ENCODE measurements around the gene KCNG2. TPM values are rescaled to one million over a fixed set of nuclear protein-coding genes. Genes with fewer than 3 reads are reported as not detected.

The KCNG2 gene
- total and polyA plus RNA-seq, 3 experiments from 2014 or later = not detected

GRCh38 chr18:79855147-79855933, 57.6 kb downstream of the KCNG2 start:
- no peak overlapping the region for H3K4me3 ChIP-seq (ENCODE audit: low read length)
- Mint-ChIP-seq H3K27me3 (peaks cover 7 to 21% of the 10 kb centered on the region in 2 donors), H3K9me3 (no peaks in the 10 kb centered on the region), H3K27ac (no peak overlapping the region), H3K4me1 (peaks cover 0 to 6% (median 5%) of the 10 kb centered on the region in 3 donors), H3K36me3 (no peaks in the 10 kb centered on the region), H3K4me3 (no peak overlapping the region)
- H3K36me3 ChIP-seq (ENCODE audit: insufficient read depth, low read length) = no peaks in the 10 kb centered on the region
- no peaks in the 10 kb centered on the region for H3K27me3 ChIP-seq (ENCODE audit: insufficient read depth, low read length, poor library complexity, severe bottlenecking)
- H3K9me3 ChIP-seq (ENCODE audit: low read length) = no peaks in the 10 kb centered on the region
- ChIA-PET POLR2A (no interaction called here), CTCF (no interaction called here)
- DNase-seq = no peak
- H3K4me1 ChIP-seq (ENCODE audit: insufficient read depth, low read length) = peaks cover 4% of the 10 kb centered on the region
- H3K27ac ChIP-seq (ENCODE audit: low read depth, low read length) = no peak overlapping the region

DNA sequence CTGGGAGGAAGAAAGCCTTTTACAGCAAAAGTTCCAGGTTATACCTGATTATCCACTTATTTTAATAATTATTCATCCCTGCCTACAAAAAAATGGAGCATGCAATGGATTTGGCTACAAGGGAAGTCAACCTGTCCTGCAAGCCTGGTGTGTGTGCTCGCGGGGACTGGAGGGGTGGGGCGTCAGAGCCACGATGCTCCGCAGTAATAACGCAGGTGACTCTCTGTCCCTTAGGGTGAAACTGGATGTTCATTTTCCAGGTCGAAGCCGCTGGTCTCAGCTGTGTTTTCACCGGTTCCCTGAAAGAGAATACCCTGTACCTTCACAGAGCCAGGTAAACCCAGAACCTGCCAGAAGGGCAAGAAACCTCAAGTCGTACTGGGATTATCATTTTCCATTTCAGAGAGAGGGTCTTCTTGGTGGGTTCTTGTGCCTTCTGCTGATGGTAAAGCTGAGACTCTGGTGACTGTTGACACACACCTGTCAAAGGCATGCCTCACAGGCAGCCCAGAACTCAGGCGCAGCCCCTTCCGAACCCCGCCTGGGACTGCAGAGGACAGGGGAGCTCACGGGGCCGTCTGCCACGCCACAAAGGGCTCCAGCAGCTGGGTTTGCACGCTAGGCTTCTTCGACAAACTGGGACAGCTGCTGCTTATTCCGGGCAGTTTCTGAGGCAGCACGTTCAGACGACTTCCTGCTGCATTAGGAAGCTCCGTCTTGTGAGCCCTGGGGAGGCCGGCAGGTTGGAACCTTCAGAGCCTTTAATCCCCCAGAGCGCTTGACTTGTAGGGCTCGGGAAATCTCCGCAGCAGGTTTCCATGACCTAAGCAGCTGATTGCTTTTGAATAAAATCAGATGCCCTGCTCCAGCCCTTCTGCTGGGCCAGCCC, 58.6 kb downstream of the KCNG2 start:
- POLR2A ChIA-PET = no interaction called here
- no peak overlapping the region for H3K4me3 Mint-ChIP-seq
- CTCF ChIA-PET = no interaction called here
- Histone ChIP-seq H3K9me3 (ENCODE audit: low read length) (no peaks in the 10 kb centered on the region), H3K4me3 (ENCODE audit: low read length) (no peak overlapping the region), H3K4me1 (ENCODE audit: insufficient read depth, low read length) (peaks cover 4% of the 10 kb centered on the region), H3K27me3 (ENCODE audit: insufficient read depth, low read length, poor library complexity, severe bottlenecking) (no peaks in the 10 kb centered on the region), H3K36me3 (ENCODE audit: insufficient read depth, low read length) (no peaks in the 10 kb centered on the region), H3K27ac (ENCODE audit: low read depth, low read length) (no peak overlapping the region)
- peaks cover 0 to 6% (median 5%) of the 10 kb centered on the region in 3 donors for H3K4me1 Mint-ChIP-seq
- H3K9me3 Mint-ChIP-seq = peaks cover 0 to 5% (median 0%) of the 10 kb centered on the region in 5 donors
- no peak overlapping the region for H3K27ac Mint-ChIP-seq
- H3K27me3 Mint-ChIP-seq = peaks cover 7 to 25% of the 10 kb centered on the region in 2 donors
- H3K36me3 Mint-ChIP-seq = no peaks in the 10 kb centered on the region
- peak in 1 of 5 donors; percentile 25 for DNase-seq

GRCh38 chr18:79857082-79857671, 59.4 kb downstream of the KCNG2 start:
- no peaks in the 10 kb centered on the region for H3K36me3 Mint-ChIP-seq
- POLR2A ChIA-PET = no interaction called here
- no peak overlapping the region for H3K4me3 Mint-ChIP-seq

GRCh38 chr18:79859314-79859713, 61.6 kb downstream of the KCNG2 start:
- no peak overlapping the region for H3K4me3 Mint-ChIP-seq
- peaks cover 0 to 6% (median 5%) of the 10 kb centered on the region in 3 donors for H3K4me1 Mint-ChIP-seq
- ChIA-PET POLR2A (no interaction called here), CTCF (no interaction called here)
- no peak overlapping the region for H3K27ac Mint-ChIP-seq
- Histone ChIP-seq H3K9me3 (ENCODE audit: low read length) (no peaks in the 10 kb centered on the region), H3K27ac (ENCODE audit: low read depth, low read length) (no peak overlapping the region), H3K27me3 (ENCODE audit: insufficient read depth, low read length, poor library complexity, severe bottlenecking) (no peaks in the 10 kb centered on the region), H3K4me1 (ENCODE audit: insufficient read depth, low read length) (peaks cover 4% of the 10 kb centered on the region), H3K4me3 (ENCODE audit: low read length) (no peak overlapping the region), H3K36me3 (ENCODE audit: insufficient read depth, low read length) (no peaks in the 10 kb centered on the region)
- DNase-seq = no peak
- H3K9me3 Mint-ChIP-seq = peaks cover 0 to 12% (median 9%) of the 10 kb centered on the region in 5 donors
- H3K27me3 Mint-ChIP-seq = peaks cover 7 to 25% of the 10 kb centered on the region in 2 donors
- no peaks in the 10 kb centered on the region for H3K36me3 Mint-ChIP-seq

More at GRCh38 chr18:79857082-79857671, 59.4 kb downstream of the KCNG2 start:
- CTCF ChIA-PET = no interaction called here
- H3K9me3 ChIP-seq (ENCODE audit: low read length) = no peaks in the 10 kb centered on the region
- H3K4me3 ChIP-seq (ENCODE audit: low read length) = no peak overlapping the region
- peaks cover 4% of the 10 kb centered on the region for H3K4me1 ChIP-seq (ENCODE audit: insufficient read depth, low read length)
- DNase-seq = no peak
- H3K27ac Mint-ChIP-seq = peak overlapping the region in 1 of 8 donors; percentile 77
- no peaks in the 10 kb centered on the region for H3K36me3 ChIP-seq (ENCODE audit: insufficient read depth, low read length)
- H3K27ac ChIP-seq (ENCODE audit: low read depth, low read length) = no peak overlapping the region
- H3K4me1 Mint-ChIP-seq = peaks cover 0 to 6% (median 5%) of the 10 kb centered on the region in 3 donors
- H3K27me3 ChIP-seq (ENCODE audit: insufficient read depth, low read length, poor library complexity, severe bottlenecking) = no peaks in the 10 kb centered on the region
- peaks cover 7 to 25% of the 10 kb centered on the region in 2 donors for H3K27me3 Mint-ChIP-seq
- H3K9me3 Mint-ChIP-seq = peaks cover 0 to 8% (median 7%) of the 10 kb centered on the region in 5 donors

DNA sequence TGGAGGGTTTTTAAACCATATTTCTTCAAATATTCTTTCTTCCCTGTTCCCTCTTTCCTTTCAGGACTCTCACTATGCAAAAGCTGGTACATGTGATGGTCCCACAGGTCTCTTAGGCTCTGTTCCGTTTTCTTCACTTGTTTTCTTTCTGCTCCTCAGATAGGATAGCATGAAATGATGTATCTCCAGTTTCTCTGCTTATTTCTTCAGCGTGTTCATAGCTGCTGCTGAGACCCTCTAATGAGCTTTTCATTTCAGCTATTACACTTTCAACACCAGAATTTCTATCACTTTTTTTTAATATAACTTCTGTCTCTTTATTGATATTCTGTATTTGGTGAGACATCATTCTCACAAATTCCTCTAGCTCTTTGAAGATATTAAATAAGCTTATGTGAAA, 63.9 kb downstream of the KCNG2 start:
- CTCF ChIA-PET = no interaction called here
- H3K27me3 Mint-ChIP-seq = peaks cover 5 to 14% of the 10 kb centered on the region in 2 donors
- H3K4me1 ChIP-seq (ENCODE audit: insufficient read depth, low read length) = peaks cover under 1% of the 10 kb centered on the region
- H3K9me3 ChIP-seq (ENCODE audit: low read length) = no peaks in the 10 kb centered on the region
- H3K27ac Mint-ChIP-seq = no peak overlapping the region
- no peaks in the 10 kb centered on the region for H3K27me3 ChIP-seq (ENCODE audit: insufficient read depth, low read length, poor library complexity, severe bottlenecking)
- no peaks in the 10 kb centered on the region for H3K36me3 ChIP-seq (ENCODE audit: insufficient read depth, low read length)
- no peak for DNase-seq
- H3K9me3 Mint-ChIP-seq = peaks cover 0 to 12% (median 9%) of the 10 kb centered on the region in 5 donors
- H3K4me1 Mint-ChIP-seq = peaks cover 0 to 6% (median 5%) of the 10 kb centered on the region in 3 donors
- POLR2A ChIA-PET = no interaction called here
- no peak overlapping the region for H3K4me3 Mint-ChIP-seq
- no peaks in the 10 kb centered on the region for H3K36me3 Mint-ChIP-seq
- no peak overlapping the region for H3K4me3 ChIP-seq (ENCODE audit: low read length)
- H3K27ac ChIP-seq (ENCODE audit: low read depth, low read length) = no peak overlapping the region

- H3K27ac Mint-ChIP-seq = no peak overlapping the region
- peaks cover 0 to 12% (median 9%) of the 10 kb centered on the region in 5 donors for H3K9me3 Mint-ChIP-seq
- ChIA-PET CTCF (no interaction called here), POLR2A (no interaction called here)
- no peaks in the 10 kb centered on the region for H3K36me3 Mint-ChIP-seq
- no peak overlapping the region for H3K4me3 Mint-ChIP-seq
- Histone ChIP-seq H3K27me3 (ENCODE audit: insufficient read depth, low read length, poor library complexity, severe bottlenecking) (no peaks in the 10 kb centered on the region), H3K27ac (ENCODE audit: low read depth, low read length) (no peak overlapping the region), H3K9me3 (ENCODE audit: low read length) (no peaks in the 10 kb centered on the region), H3K4me3 (ENCODE audit: low read length) (no peak overlapping the region), H3K4me1 (ENCODE audit: insufficient read depth, low read length) (no peaks in the 10 kb centered on the region), H3K36me3 (ENCODE audit: insufficient read depth, low read length) (no peaks in the 10 kb centered on the region)
- DNase-seq = no peak
- no peaks in the 10 kb centered on the region for H3K4me1 Mint-ChIP-seq
- peaks cover 1 to 8% of the 10 kb centered on the region in 2 donors for H3K27me3 Mint-ChIP-seq
These were observed 64.8 kb downstream of the KCNG2 start for GRCh38 chr18:79862562-79862961.

DNA sequence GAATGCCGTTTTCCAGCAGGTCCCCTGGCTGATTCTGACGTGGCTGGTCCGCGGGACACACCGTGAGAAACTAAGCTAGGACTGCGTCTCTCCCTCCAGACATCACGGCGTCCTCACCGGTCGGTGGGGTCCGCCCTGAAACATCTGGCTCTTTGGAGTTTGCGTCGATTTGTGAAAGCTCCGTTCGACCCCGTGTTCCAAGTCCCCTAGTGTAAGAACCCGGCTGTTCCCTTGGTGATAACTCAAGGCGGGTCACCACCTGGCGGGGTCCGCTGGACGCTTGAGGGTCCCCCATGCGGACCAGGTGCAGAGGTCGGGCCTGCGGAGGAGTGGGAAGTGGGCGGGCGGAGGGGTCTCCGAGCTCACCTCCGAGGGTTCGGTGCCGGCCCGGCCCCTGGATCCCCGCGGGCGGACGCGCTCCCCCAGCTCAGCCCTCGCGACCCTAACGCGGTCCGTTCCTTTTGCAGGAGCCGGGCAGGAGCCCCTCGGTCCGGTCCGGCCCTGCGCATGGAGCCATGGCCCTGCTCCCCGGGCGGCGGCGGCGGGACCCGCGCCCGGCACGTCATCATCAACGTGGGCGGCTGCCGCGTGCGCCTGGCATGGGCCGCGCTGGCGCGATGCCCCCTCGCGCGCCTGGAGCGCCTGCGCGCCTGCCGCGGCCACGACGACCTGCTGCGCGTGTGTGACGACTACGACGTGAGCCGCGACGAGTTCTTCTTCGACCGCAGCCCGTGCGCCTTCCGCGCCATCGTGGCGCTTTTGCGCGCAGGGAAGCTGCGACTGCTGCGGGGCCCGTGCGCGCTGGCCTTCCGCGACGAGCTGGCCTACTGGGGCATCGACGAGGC, 65.6 kb downstream of the KCNG2 start:
- H3K4me3 Mint-ChIP-seq = no peak overlapping the region
- no peaks in the 10 kb centered on the region for H3K4me1 Mint-ChIP-seq
- Histone ChIP-seq H3K9me3 (ENCODE audit: low read length) (no peaks in the 10 kb centered on the region), H3K4me3 (ENCODE audit: low read length) (no peak overlapping the region), H3K4me1 (ENCODE audit: insufficient read depth, low read length) (no peaks in the 10 kb centered on the region), H3K27ac (ENCODE audit: low read depth, low read length) (no peak overlapping the region), H3K27me3 (ENCODE audit: insufficient read depth, low read length, poor library complexity, severe bottlenecking) (no peaks in the 10 kb centered on the region), H3K36me3 (ENCODE audit: insufficient read depth, low read length) (no peaks in the 10 kb centered on the region)
- peaks cover 0 to 5% of the 10 kb centered on the region in 2 donors for H3K27me3 Mint-ChIP-seq
- ChIA-PET CTCF (no interaction called here), POLR2A (no interaction called here)
- no peak overlapping the region for H3K27ac Mint-ChIP-seq
- no peaks in the 10 kb centered on the region for H3K36me3 Mint-ChIP-seq
- DNase-seq = no peak
- peaks cover 0 to 12% (median 9%) of the 10 kb centered on the region in 5 donors for H3K9me3 Mint-ChIP-seq
